K562 (cell line): Measurements from ENCODE around the gene PRDM10.

Experiments
- RBFOX2 ChIP-seq: fragments of 200-400 bp; formaldehyde crosslinking; IDR thresholded peaks from 2 replicates; pipeline ENCODE4 v1.6.1; 2017; ENCODE audit warnings: low read depth, mild to moderate bottlenecking, low read length, moderate library complexity
- TCF7L2 ChIP-seq: fragments of 150-350 bp; IDR thresholded peaks from 2 replicates; pipeline ENCODE4 v1.6.1; 2016; ENCODE audit warnings: low read depth, mild to moderate bottlenecking, low read length, moderate library complexity
- YY1 ChIP-seq, 3 experiments: IDR thresholded peaks; 2 replicates each; pipeline ENCODE4 v1.6.1; 2011; ENCODE audit warnings: low read length in 2 of 3, mild to moderate bottlenecking in 2 of 3, moderate library complexity in 2 of 3, borderline replicate concordance in 1 of 3, control low read depth in 1 of 3, low read depth in 1 of 3; ENCODE audit not compliant: insufficient read depth in 3 of 3, insufficient replicate concordance in 2 of 3, control insufficient read depth in 1 of 3, insufficient read length in 1 of 3; ENCODE audit errors: extremely low read depth in 1 of 3
- ZBTB7A ChIP-seq: IDR thresholded peaks from 2 replicates; pipeline ENCODE4 v1.6.1; 2011; ENCODE audit warnings: low read depth, mild to moderate bottlenecking, low read length, moderate library complexity, borderline replicate concordance; ENCODE audit not compliant: control insufficient read depth

DNA sequence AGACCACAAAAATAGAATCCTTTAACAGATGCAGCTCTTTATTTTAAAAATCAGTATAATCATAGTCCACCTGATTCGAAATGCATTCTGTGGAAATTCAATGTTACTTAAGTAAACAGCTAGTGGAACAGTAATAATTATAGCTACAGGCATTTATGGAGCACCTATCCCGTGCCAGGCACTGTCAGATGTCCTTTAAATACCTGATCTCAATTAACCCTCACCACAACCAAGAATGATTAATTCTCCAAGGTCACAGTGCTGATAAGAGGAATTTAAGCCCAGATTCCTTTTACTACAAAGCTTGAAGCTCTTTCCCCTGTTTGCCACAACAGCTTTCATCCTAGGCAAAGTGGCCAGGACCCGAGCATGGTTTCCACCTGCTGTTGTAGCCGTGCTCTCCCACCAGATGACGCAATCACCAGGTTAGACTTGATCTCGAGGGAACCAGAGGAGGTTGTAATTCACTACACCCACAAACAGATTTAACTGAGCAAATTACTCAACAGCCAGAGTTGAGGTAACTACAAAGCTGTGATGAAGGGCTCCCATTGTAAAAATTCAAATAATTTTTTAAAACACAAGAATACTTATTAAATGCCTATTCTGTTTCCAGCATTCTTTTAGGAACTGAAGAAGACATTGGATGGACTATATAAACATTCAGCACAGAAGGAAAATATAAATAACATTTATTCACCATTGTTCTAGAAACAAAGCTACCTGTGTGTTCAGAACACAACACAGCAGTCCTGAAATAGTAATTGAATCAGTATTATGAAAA lies 10.3 kb downstream of the PRDM10 start:
- TF ChIP-seq TCF7L2 (no peak), YY1 (IDR thresholded peaks at IDR 0.05; ENCODE audit: borderline replicate concordance in 1 of 3, control insufficient read depth in 1 of 3, extremely low read depth in 1 of 3, insufficient read depth in 3 of 3, insufficient read length in 1 of 3, insufficient replicate concordance in 2 of 3, low read depth in 1 of 3, low read length in 2 of 3) (no peak), ZBTB7A (no peak), RBFOX2 (no peak)
